Mesenchymal stem cell (in vitro differentiated cells and primary cell): ENCODE data around the gene LIMK1. TPM values are rescaled to one million over a fixed set of nuclear protein-coding genes. Genes with fewer than 3 reads are reported as not detected.

ENCODE experiments used
- DNase-seq: peaks from one replicate; pipeline ENCODE4 v3.0.0-alpha.2; 2013
- H2AFZ ChIP-seq: one replicate; pipeline ENCODE4 v1.6.1; 2013; ENCODE audit warnings: low read depth, mild to moderate bottlenecking, control low read depth, inconsistent platforms, low read length, moderate library complexity
- H2AK5ac ChIP-seq: 2 replicates; pipeline ENCODE4 v1.6.1; 2013; ENCODE audit warnings: low read length, moderate library complexity, mild to moderate bottlenecking, inconsistent platforms; ENCODE audit not compliant: severe bottlenecking
- H2BK120ac ChIP-seq: one replicate; pipeline ENCODE4 v1.6.1; 2013; ENCODE audit warnings: low read depth, mild to moderate bottlenecking, inconsistent platforms, low read length, moderate library complexity
- H2BK12ac ChIP-seq, 2 experiments: one replicate each; pipeline ENCODE4 v1.6.1; 2013; ENCODE audit warnings: inconsistent platforms in 2 of 2, low read length in 2 of 2, mild to moderate bottlenecking in 2 of 2, moderate library complexity in 2 of 2, control low read depth in 1 of 2
- H2BK15ac ChIP-seq: one replicate; pipeline ENCODE4 v1.6.1; 2013; ENCODE audit warnings: mild to moderate bottlenecking, low read depth, inconsistent platforms; ENCODE audit not compliant: poor library complexity, severe bottlenecking
- H2BK5ac ChIP-seq: 2 replicates; pipeline ENCODE4 v1.6.1; 2013; ENCODE audit warnings: low read depth, mild to moderate bottlenecking, low read length, control low read depth, inconsistent platforms; ENCODE audit not compliant: poor library complexity, severe bottlenecking
- H3K14ac ChIP-seq, 2 experiments: one replicate each; pipeline ENCODE4 v1.6.1; 2013; ENCODE audit warnings: inconsistent platforms in 2 of 2, low read length in 2 of 2, control low read depth in 1 of 2, mild to moderate bottlenecking in 1 of 2, moderate library complexity in 1 of 2
- H3K18ac ChIP-seq, 2 experiments: one replicate each; pipeline ENCODE4 v1.6.1; 2013; ENCODE audit warnings: inconsistent platforms in 2 of 2, low read length in 2 of 2, control low read depth in 1 of 2, low read depth in 1 of 2, mild to moderate bottlenecking in 1 of 2
- H3K23ac ChIP-seq, 2 experiments: one replicate each; pipeline ENCODE4 v1.6.1; 2013; ENCODE audit warnings: inconsistent platforms in 2 of 2, low read length in 2 of 2, mild to moderate bottlenecking in 2 of 2, moderate library complexity in 2 of 2, control low read depth in 1 of 2
- H3K27ac ChIP-seq: 2 replicates; pipeline ENCODE4 v1.5.1; 2013; ENCODE audit warnings: mild to moderate bottlenecking, moderate library complexity, low read length, control low read depth, inconsistent platforms; ENCODE audit not compliant: poor library complexity, severe bottlenecking
- H3K27me3 ChIP-seq, 2 experiments: 2 replicates each; pipeline versions ENCODE4 v1.6.1 to v1.7.0; 2013; ENCODE audit warnings: low read length in 2 of 2, mild to moderate bottlenecking in 2 of 2, moderate library complexity in 2 of 2, control low read depth in 1 of 2, inconsistent platforms in 1 of 2; ENCODE audit not compliant: control insufficient read depth in 1 of 2, insufficient read depth in 1 of 2
- H3K36me3 ChIP-seq, 2 experiments: 2 replicates each; pipeline versions ENCODE4 v1.6.1 to v1.7.0; 2013; ENCODE audit warnings: low read length in 2 of 2, control low read depth in 1 of 2, inconsistent platforms in 1 of 2, low read depth in 1 of 2, mild to moderate bottlenecking in 1 of 2; ENCODE audit not compliant: insufficient read depth in 2 of 2, control insufficient read depth in 1 of 2
- H3K4ac ChIP-seq, 2 experiments: one replicate each; pipeline ENCODE4 v1.6.1; 2013; ENCODE audit warnings: inconsistent platforms in 2 of 2, low read length in 2 of 2, mild to moderate bottlenecking in 2 of 2, moderate library complexity in 2 of 2, control low read depth in 1 of 2, low read depth in 1 of 2
- H3K4me1 ChIP-seq: 2 replicates; pipeline ENCODE4 v1.6.1; 2013; ENCODE audit warnings: low read depth, low read length, control low read depth; ENCODE audit not compliant: control insufficient read depth, insufficient read depth
- H3K4me2 ChIP-seq: 2 replicates; pipeline ENCODE4 v1.6.1; 2013; ENCODE audit warnings: low read length, mild to moderate bottlenecking, inconsistent platforms; ENCODE audit not compliant: poor library complexity, severe bottlenecking
- H3K4me3 ChIP-seq, 2 experiments: 2 replicates each; pipeline versions ENCODE4 v1.5.1 to v1.7.0; 2013; ENCODE audit warnings: low read length in 2 of 2, mild to moderate bottlenecking in 2 of 2, control low read depth in 1 of 2, low read depth in 1 of 2; ENCODE audit not compliant: insufficient read depth in 1 of 2
- H3K79me1 ChIP-seq: replicated peaks from 2 replicates; pipeline ENCODE4 v1.6.1; 2013; ENCODE audit warnings: mild to moderate bottlenecking, control low read depth, low read length, inconsistent platforms; ENCODE audit not compliant: poor library complexity, severe bottlenecking
- H3K9ac ChIP-seq: 2 replicates; pipeline ENCODE4 v1.7.0; 2013; ENCODE audit warnings: mild to moderate bottlenecking, low read length, moderate library complexity
- H3K9me3 ChIP-seq: 2 replicates; pipeline ENCODE4 v1.7.0; 2013; ENCODE audit warnings: mild to moderate bottlenecking, low read length; ENCODE audit not compliant: control insufficient read depth
- H4K8ac ChIP-seq: one replicate; pipeline ENCODE4 v1.6.1; 2013; ENCODE audit warnings: inconsistent platforms, mild to moderate bottlenecking, low read length, moderate library complexity
- H4K91ac ChIP-seq: one replicate; pipeline ENCODE4 v1.6.1; 2013; ENCODE audit warnings: mild to moderate bottlenecking, low read length, inconsistent platforms
- WGBS: methylation state at CpG from one replicate; pipeline ENCODE4 v1.1.7; 2013; ENCODE audit warnings: mixed read lengths; 5-methylcytosine and 5-hydroxymethylcytosine counted together
- polyA plus RNA-seq, 2 experiments: library from polyadenylated mRNA; stranded (reverse); fragments of 200-250 nt; gene quantifications; one replicate each; pipeline ENCODE4 v1.2.3, GENCODE V29; 2013

The LIMK1 gene
- 54.8 TPM for polyA plus RNA-seq (2013, experiment 1 of 2)
- polyA plus RNA-seq (2013, experiment 2 of 2): 54.9 TPM

DNA sequence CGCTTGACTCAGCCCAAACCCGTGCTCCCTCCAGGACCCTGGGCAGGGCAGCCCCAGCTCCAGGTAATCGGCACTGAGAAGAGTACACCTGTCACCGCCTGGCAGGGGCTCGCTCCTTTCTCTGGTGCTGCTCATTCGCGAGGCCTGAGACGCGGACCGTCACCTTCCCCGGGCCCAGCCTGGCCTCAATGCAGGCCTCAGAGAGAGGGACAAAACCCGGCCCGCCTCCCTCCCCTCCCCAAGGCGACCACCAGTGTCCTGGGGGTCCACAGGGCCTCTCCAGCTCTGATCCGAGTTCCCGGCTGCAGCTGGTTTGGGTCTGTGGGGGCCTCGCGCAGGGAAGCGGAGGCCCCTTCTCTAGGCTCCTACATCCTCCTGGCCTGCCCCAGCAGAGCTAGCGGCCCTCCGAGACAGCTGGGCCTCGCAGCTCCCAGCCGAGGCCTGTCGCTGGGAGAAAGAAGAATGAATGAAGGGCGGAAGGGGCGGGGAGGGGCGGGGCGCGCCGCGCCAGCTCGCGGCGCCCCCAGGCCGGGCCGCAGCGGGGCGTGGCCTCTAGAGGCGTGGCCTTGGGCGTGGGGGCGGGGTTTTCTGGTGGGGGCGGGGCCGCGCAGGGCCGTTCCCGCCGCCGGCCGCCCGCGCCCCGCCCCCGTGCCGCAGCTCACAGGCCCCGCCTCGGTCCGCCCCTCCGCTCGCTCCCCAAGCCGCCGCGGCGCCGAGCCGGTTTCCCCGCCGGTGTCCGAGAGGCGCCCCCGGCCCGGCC, at the start of gene LIMK1:
LIMK1 (plus strand) TSS at position 688 of the 760 bp plus-strand sequence. CDS start 187 bp downstream, outside the sequence.
- Histone ChIP-seq H2BK12ac (peak within 1 kb of the TSS; percentile 29 to 63), H3K9ac (peak within 1 kb of the TSS; percentile 96), H2BK120ac (peak within 1 kb of the TSS; percentile 92), H3K4me3 (peak within 1 kb of the TSS; percentile 74 to 80), H2AK5ac (peak within 1 kb of the TSS; percentile 82), H3K27ac (peak within 1 kb of the TSS; percentile 63), H2AFZ (no peak within 1 kb of the TSS), H3K4me1 (peaks cover 24% of the 10 kb centered on the region), H3K79me1 (peaks cover 20% of the 10 kb centered on the region), H2BK15ac (peak within 1 kb of the TSS; percentile 92), H3K4me2 (peak within 1 kb of the TSS; percentile 88), H3K27me3 (no peaks in the 10 kb centered on the region), H2BK5ac (peak within 1 kb of the TSS; percentile 85), H4K8ac (peak within 1 kb of the TSS; percentile 87), H3K14ac (peak within 1 kb of the TSS in 1 of 2 experiments; percentile 86), H3K23ac (peak within 1 kb of the TSS in 1 of 2 experiments; percentile 57), H3K9me3 (no peaks in the 10 kb centered on the region), H4K91ac (peak within 1 kb of the TSS; percentile 96), H3K36me3 (peaks cover 20 to 30% of the 10 kb centered on the region in 2 experiments), H3K4ac (peak within 1 kb of the TSS; percentile 32 to 73), H3K18ac (peak within 1 kb of the TSS; percentile 71 to 93)
- DNase-seq: peak; percentile 85
- 12% methylated on average over 38 of the region's 71 CpGs for WGBS

DNA sequence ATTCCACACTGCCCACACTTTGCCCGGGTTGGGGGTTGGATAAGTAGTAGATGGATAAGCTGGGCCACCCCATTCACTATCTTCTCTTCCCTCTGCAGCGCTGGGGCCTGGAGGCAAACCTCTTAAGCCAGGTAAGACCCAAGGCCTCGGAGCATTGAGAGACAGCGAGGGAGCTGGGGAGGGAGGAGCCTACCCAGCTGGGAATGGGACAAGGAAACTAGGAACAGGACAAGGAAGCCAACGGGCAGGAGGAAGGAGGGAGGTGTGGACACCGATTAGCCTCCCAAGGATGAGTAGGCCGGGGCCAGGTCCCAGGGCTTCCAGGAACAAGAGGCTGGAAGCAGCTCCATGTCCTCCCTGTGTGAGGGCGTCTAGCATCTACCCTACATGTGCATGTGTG, 46.0 kb upstream of the LIMK1 start:
- Histone ChIP-seq H2AFZ (no peak overlapping the region), H2AK5ac (no peak overlapping the region), H3K4ac (no peak overlapping the region), H2BK15ac (no peak overlapping the region), H3K14ac (no peak overlapping the region), H3K23ac (no peak overlapping the region), H3K4me2 (no peak overlapping the region), H3K27me3 (peaks cover 0 to 6% of the 10 kb centered on the region in 2 experiments), H3K9me3 (no peaks in the 10 kb centered on the region), H3K18ac (no peak overlapping the region), H2BK120ac (no peak overlapping the region), H3K27ac (no peak overlapping the region), H2BK5ac (no peak overlapping the region), H3K4me1 (peaks cover 14% of the 10 kb centered on the region), H3K9ac (no peak overlapping the region), H3K79me1 (no peaks in the 10 kb centered on the region), H3K4me3 (no peak overlapping the region), H3K36me3 (peaks cover 0 to 24% of the 10 kb centered on the region in 2 experiments), H4K8ac (no peak overlapping the region), H4K91ac (no peak overlapping the region), H2BK12ac (no peak overlapping the region)
- 82% methylated on average over 7 of the region's 8 CpGs for whole genome bisulfite sequencing
- DNase-seq: no peak

DNA sequence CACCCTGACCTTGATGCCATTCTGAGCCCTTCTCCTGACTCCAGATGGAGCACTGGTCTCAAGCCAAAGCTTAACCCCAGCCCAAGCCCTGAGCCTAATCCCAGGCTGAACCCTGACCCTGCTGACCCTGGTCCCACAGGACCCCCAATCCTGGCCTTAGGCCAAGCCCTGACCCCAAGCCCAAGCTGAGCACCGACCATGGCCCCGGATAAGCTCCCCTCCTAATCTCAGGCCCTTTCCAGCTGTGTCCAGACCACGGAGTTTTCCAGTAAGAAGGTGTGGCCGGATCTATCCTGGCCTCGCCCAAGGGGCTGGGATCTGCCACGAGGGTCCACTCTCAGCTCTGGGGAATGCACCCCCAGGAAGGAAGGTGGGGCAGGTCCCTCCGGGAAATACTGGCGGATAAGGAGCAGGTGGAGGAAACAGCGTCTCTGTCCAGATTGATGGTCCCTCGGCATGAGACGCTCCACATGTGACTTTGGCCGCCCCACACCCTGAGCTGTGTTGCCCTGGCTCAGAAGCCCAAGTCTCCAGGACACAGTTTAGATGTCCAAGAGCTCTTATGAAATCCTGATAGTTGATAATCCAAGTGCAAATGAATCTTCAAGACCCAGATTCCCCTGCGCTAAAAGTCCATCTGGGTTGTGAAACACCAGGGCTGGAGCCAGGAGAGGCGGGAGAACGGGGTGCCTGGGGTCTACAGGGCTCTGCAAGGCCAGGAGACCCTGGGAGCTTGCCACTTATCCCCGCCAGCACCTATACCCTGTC, 45.2 kb upstream of the LIMK1 start:
- Histone ChIP-seq H3K4me2 (no peak overlapping the region), H3K27ac (no peak overlapping the region), H3K27me3 (peaks cover 0 to 14% of the 10 kb centered on the region in 2 experiments), H4K8ac (no peak overlapping the region), H2AFZ (no peak overlapping the region), H3K18ac (no peak overlapping the region), H3K23ac (no peak overlapping the region), H2BK120ac (no peak overlapping the region), H3K9ac (peak overlapping the region; percentile 35), H2BK12ac (no peak overlapping the region), H2BK5ac (no peak overlapping the region), H3K4me1 (peaks cover 19% of the 10 kb centered on the region), H3K14ac (no peak overlapping the region), H3K79me1 (no peaks in the 10 kb centered on the region), H3K4me3 (no peak overlapping the region), H2BK15ac (no peak overlapping the region), H3K36me3 (peaks cover 0 to 24% of the 10 kb centered on the region in 2 experiments), H3K9me3 (no peaks in the 10 kb centered on the region), H4K91ac (no peak overlapping the region), H3K4ac (no peak overlapping the region), H2AK5ac (no peak overlapping the region)
- no peak for DNase-seq
- 85% methylated on average over 16 of the region's 16 CpGs for WGBS

DNA sequence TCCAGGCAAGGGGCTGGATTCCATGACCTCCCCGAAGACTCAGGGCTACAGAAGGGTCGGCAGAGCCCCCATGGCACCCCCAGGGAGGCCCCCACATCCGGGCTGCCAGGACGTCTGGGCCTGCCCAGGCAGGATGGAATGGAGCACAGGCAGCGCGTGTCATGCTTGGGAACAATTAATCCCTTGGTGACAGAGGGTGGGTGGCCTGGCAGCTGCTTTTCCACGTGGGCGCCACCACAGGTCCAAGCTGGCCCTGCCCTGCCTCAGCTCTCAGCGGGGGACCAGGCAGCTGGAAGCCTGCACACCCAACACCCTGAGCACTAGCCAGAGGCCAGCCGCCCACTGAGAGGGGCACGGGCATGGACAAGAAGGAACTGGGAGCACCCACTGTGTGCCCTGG, 44.3 kb upstream of the LIMK1 start:
- Histone ChIP-seq H2BK15ac (no peak overlapping the region), H3K4me2 (no peak overlapping the region), H3K4me3 (no peak overlapping the region), H2AFZ (no peak overlapping the region), H3K14ac (no peak overlapping the region), H2BK5ac (no peak overlapping the region), H3K79me1 (no peaks in the 10 kb centered on the region), H3K23ac (no peak overlapping the region), H2BK12ac (no peak overlapping the region), H3K36me3 (peaks cover 0 to 24% of the 10 kb centered on the region in 2 experiments), H3K4me1 (peaks cover 15% of the 10 kb centered on the region), H3K27ac (no peak overlapping the region), H3K9ac (no peak overlapping the region), H2BK120ac (no peak overlapping the region), H3K27me3 (peaks cover 0 to 14% of the 10 kb centered on the region in 2 experiments), H4K8ac (no peak overlapping the region), H3K18ac (no peak overlapping the region), H3K9me3 (no peaks in the 10 kb centered on the region), H3K4ac (no peak overlapping the region), H4K91ac (no peak overlapping the region), H2AK5ac (no peak overlapping the region)
- 94% methylated on average over 11 of the region's 11 CpGs for WGBS
- no peak for DNase-seq
